ENCODE results near the gene ATP9A.

The ATP9A gene

DNA sequence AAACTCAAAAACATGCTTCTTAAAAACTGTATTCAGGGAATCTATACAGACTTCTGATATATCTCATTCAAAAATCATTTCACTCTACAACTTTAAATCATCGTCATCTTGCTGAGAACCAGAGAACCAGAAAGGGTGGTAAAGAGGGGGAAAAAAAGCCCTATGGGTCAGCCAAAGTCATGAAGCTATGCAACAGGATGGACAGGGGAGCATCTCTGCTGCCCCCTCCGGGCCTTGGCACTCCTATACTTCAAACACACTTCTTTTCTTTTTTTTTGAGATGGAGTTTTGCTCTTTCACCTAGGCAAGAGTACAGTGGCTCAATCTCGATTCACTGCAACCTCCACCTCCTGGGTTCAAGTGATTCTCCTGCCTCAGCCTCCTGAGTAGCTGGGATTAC lies 152.1 kb downstream of the ATP9A start:
- Histone ChIP-seq H3K27ac (ENCODE audit: low read length) (no peak overlapping the region), H3K4me1 (ENCODE audit: control insufficient read depth, insufficient read depth, low read length) (no peaks in the 10 kb centered on the region), H3K36me3 (ENCODE audit: control insufficient read depth, insufficient read depth, low read length) (no peaks in the 10 kb centered on the region), H3K4me3 (ENCODE audit: low read length) (no peak overlapping the region), H3K9me3 (ENCODE audit: control insufficient read depth, insufficient read depth, low read length) (no peaks in the 10 kb centered on the region), H3K27me3 (ENCODE audit: control insufficient read depth, insufficient read depth, low read length) (no peaks in the 10 kb centered on the region)
- WGBS (ENCODE audit: insufficient coverage, insufficient read length) = 100% methylated on average over 1 of the region's 3 CpGs
- DNase-seq (ENCODE audit: low read depth, low spot score) = no peak

DNA sequence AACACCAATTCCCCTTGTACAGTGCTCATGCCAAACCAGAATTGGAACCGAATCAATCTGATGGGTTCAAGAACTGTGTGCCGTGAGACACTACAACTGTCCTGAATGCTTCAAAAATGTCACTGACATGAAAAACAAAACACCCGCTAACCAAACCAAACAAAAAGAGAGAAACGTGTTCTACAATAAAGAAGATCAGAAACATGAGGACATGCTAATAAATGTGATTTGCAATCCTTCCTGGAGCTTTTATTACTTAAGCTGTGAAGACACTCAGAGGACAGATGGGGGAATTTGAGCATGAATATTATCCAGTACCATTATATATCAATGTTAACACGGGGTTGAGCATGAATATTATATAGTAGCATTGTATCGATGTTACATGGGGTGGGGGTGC lies 153.5 kb downstream of the ATP9A start:
- no peaks in the 10 kb centered on the region for H3K36me3 ChIP-seq (ENCODE audit: control insufficient read depth, insufficient read depth, low read length)
- no peaks in the 10 kb centered on the region for H3K9me3 ChIP-seq (ENCODE audit: control insufficient read depth, insufficient read depth, low read length)
- H3K27me3 ChIP-seq (ENCODE audit: control insufficient read depth, insufficient read depth, low read length) = no peaks in the 10 kb centered on the region
- no peak overlapping the region for H3K4me3 ChIP-seq (ENCODE audit: low read length)
- DNase-seq (ENCODE audit: low read depth, low spot score) = no peak
- WGBS (ENCODE audit: insufficient coverage, insufficient read length) = no CpG with 5 or more reads among the region's 6 CpGs
- H3K27ac ChIP-seq (ENCODE audit: low read length) = no peak overlapping the region
- H3K4me1 ChIP-seq (ENCODE audit: control insufficient read depth, insufficient read depth, low read length) = no peaks in the 10 kb centered on the region

DNA sequence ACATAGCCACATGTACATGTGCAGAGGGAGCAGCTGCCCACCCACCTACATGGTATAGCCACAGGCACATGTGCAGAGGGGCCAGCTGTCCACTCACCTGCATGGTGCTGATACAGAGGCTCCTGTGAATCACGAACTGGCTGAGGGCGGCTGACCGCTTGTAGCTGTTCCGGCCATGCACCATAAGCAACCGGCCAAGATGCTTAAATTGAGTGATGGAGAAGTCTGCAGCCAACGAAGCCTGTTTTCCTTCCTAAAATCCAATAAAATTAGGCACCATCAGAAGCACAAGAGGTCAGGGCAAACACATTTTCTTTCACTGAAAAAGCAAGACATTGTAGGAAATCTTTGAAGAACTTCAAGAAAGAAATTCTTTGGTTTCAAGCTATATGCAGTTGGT lies 154.6 kb downstream of the ATP9A start:
- Histone ChIP-seq H3K27ac (ENCODE audit: low read length) (no peak overlapping the region), H3K4me1 (ENCODE audit: control insufficient read depth, insufficient read depth, low read length) (no peaks in the 10 kb centered on the region), H3K9me3 (ENCODE audit: control insufficient read depth, insufficient read depth, low read length) (no peaks in the 10 kb centered on the region), H3K27me3 (ENCODE audit: control insufficient read depth, insufficient read depth, low read length) (no peaks in the 10 kb centered on the region), H3K36me3 (ENCODE audit: control insufficient read depth, insufficient read depth, low read length) (no peaks in the 10 kb centered on the region), H3K4me3 (ENCODE audit: low read length) (no peak overlapping the region)
- no peak for DNase-seq (ENCODE audit: low read depth, low spot score)
- no CpG with 5 or more reads among the region's 6 CpGs for WGBS (ENCODE audit: insufficient coverage, insufficient read length)

DNA sequence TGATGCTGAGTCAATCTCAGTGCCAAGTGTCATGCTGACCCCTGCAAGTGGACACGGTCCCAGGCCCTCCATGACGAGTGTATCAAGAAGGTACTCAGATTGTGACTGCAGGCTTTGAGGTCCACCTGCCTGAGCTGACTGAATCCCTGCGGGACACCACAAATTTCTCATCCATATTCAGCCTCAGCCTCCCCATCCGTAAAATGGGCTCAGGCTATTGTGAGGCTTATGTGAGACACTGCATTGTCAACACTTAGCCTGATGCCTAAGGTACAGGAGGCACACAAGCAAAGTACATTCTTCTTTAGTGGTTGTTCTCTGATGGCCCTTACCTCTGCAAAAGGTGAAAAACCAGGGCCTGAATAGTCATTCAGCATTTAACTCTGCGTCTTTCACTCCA lies 155.3 kb downstream of the ATP9A start:
- no peak overlapping the region for H3K27ac ChIP-seq (ENCODE audit: low read length)
- H3K27me3 ChIP-seq (ENCODE audit: control insufficient read depth, insufficient read depth, low read length) = no peaks in the 10 kb centered on the region
- no peaks in the 10 kb centered on the region for H3K36me3 ChIP-seq (ENCODE audit: control insufficient read depth, insufficient read depth, low read length)
- WGBS (ENCODE audit: insufficient coverage, insufficient read length) = 100% methylated on average over 1 of the region's 5 CpGs
- DNase-seq (ENCODE audit: low read depth, low spot score) = no peak
- H3K9me3 ChIP-seq (ENCODE audit: control insufficient read depth, insufficient read depth, low read length) = no peaks in the 10 kb centered on the region
- no peaks in the 10 kb centered on the region for H3K4me1 ChIP-seq (ENCODE audit: control insufficient read depth, insufficient read depth, low read length)
- no peak overlapping the region for H3K4me3 ChIP-seq (ENCODE audit: low read length)

DNA sequence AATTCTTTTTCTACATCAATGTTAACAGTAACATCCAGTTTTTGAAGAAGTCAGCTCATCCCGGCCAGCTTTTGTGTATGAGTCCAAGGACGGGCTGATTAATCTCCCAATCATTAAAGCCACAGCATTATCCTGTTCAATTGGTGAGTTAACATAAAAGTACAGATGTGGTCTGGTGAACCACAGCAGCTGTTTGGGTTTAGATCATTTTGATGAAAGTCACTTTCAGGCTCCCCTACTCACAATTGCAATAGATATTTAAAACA lies 156.6 kb downstream of the ATP9A start:
- Histone ChIP-seq H3K4me3 (ENCODE audit: low read length) (no peak overlapping the region), H3K27ac (ENCODE audit: low read length) (no peak overlapping the region), H3K9me3 (ENCODE audit: control insufficient read depth, insufficient read depth, low read length) (no peaks in the 10 kb centered on the region), H3K36me3 (ENCODE audit: control insufficient read depth, insufficient read depth, low read length) (no peaks in the 10 kb centered on the region), H3K27me3 (ENCODE audit: control insufficient read depth, insufficient read depth, low read length) (no peaks in the 10 kb centered on the region), H3K4me1 (ENCODE audit: control insufficient read depth, insufficient read depth, low read length) (no peaks in the 10 kb centered on the region)
- WGBS (ENCODE audit: insufficient coverage, insufficient read length) = no CpG with 5 or more reads among the region's 2 CpGs
- DNase-seq (ENCODE audit: low read depth, low spot score) = no peak

DNA sequence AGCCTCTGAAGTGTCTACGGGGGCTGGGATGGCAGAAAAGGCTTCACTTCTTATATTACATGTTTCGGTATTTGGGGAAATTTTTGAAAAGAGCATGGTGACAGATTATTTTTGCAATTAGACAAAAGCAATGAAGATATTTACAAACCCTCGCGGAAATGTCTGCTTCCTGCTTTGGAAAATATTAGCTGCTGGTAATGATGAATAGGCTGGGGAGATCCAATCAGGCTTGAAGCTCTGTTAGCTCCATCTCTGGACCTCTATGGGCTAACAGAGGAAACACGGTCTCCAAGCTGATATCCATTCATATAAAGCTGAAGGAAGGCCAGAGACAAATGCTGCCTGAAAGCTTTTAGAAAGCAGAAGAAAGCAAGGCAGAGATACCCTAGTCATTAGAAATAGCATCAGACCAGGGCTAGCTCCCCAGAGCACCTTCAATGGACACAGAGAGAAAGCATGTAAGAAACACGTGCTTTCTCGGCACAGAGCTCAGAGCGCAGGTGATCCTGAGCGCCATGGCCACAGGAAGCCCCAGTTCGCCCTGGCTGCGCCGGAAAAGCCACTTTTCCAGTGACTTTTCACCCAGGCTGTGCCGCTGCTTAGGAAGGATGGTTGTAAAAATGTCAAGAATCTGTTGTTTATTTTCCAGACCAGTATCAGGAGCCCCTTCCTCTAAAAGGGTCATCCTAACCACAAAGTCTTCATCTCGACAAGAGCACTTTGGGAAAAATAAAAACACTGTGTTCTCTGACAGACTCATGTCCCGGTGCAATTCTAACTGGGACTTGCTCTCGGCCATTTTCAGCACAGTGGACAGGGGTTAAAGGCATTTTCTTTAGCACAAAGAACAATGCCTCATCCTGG lies 157.2 kb downstream of the ATP9A start:
- H3K27ac ChIP-seq (ENCODE audit: low read length) = no peak overlapping the region
- H3K36me3 ChIP-seq (ENCODE audit: control insufficient read depth, insufficient read depth, low read length) = no peaks in the 10 kb centered on the region
- no peaks in the 10 kb centered on the region for H3K27me3 ChIP-seq (ENCODE audit: control insufficient read depth, insufficient read depth, low read length)
- H3K9me3 ChIP-seq (ENCODE audit: control insufficient read depth, insufficient read depth, low read length) = no peaks in the 10 kb centered on the region
- no peak for DNase-seq (ENCODE audit: low read depth, low spot score)
- H3K4me1 ChIP-seq (ENCODE audit: control insufficient read depth, insufficient read depth, low read length) = no peaks in the 10 kb centered on the region
- no peak overlapping the region for H3K4me3 ChIP-seq (ENCODE audit: low read length)
- WGBS (ENCODE audit: insufficient coverage, insufficient read length) = no CpG with 5 or more reads among the region's 16 CpGs

DNA sequence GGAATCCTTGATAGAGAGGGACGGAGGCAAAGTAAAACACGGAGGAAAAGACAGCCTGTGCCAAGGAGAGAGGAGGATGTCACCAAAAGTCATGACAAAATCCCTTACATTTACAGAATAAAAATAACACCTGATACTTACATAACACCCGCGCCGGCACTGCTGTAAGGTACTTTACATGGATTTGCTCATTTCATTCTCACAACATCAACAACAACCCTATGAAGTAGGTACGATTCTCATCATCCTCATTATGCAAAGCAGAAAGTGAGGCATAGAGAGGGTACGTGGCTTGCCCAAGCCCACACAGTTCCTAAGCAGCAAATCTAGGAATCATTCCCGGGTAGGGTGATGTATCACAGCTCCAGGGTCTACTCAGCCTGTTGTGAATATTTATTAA lies 158.1 kb downstream of the ATP9A start:
- no CpG with 5 or more reads among the region's 8 CpGs for WGBS (ENCODE audit: insufficient coverage, insufficient read length)
- no peaks in the 10 kb centered on the region for H3K27me3 ChIP-seq (ENCODE audit: control insufficient read depth, insufficient read depth, low read length)
- DNase-seq (ENCODE audit: low read depth, low spot score) = no peak
- no peaks in the 10 kb centered on the region for H3K9me3 ChIP-seq (ENCODE audit: control insufficient read depth, insufficient read depth, low read length)
- no peak overlapping the region for H3K27ac ChIP-seq (ENCODE audit: low read length)
- H3K36me3 ChIP-seq (ENCODE audit: control insufficient read depth, insufficient read depth, low read length) = no peaks in the 10 kb centered on the region
- no peaks in the 10 kb centered on the region for H3K4me1 ChIP-seq (ENCODE audit: control insufficient read depth, insufficient read depth, low read length)
- H3K4me3 ChIP-seq (ENCODE audit: low read length) = no peak overlapping the region

DNA sequence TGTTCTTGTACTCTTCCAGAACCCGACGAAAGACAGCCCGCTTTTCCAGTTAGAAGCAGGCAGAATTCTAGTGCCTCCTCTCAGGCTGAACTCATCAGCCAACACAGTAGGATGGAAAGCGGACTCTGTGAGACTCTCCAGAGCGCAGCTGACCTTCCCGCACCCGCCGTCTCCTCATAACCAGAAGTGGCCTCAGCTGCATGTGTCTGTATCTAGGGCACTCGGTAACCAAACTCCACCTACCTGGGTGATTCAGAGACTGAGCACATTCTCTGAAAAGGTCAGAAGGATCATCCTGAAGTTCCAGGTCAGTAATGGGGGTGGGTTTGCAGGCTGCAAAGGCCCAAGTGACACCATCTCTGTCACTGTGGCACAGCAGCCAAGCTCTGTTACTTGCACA lies 158.9 kb downstream of the ATP9A start:
- no peaks in the 10 kb centered on the region for H3K4me1 ChIP-seq (ENCODE audit: control insufficient read depth, insufficient read depth, low read length)
- WGBS (ENCODE audit: insufficient coverage, insufficient read length) = no CpG with 5 or more reads among the region's 9 CpGs
- H3K27ac ChIP-seq (ENCODE audit: low read length) = no peak overlapping the region
- no peak overlapping the region for H3K4me3 ChIP-seq (ENCODE audit: low read length)
- no peaks in the 10 kb centered on the region for H3K27me3 ChIP-seq (ENCODE audit: control insufficient read depth, insufficient read depth, low read length)
- H3K36me3 ChIP-seq (ENCODE audit: control insufficient read depth, insufficient read depth, low read length) = no peaks in the 10 kb centered on the region
- DNase-seq (ENCODE audit: low read depth, low spot score) = no peak
- no peaks in the 10 kb centered on the region for H3K9me3 ChIP-seq (ENCODE audit: control insufficient read depth, insufficient read depth, low read length)

DNA sequence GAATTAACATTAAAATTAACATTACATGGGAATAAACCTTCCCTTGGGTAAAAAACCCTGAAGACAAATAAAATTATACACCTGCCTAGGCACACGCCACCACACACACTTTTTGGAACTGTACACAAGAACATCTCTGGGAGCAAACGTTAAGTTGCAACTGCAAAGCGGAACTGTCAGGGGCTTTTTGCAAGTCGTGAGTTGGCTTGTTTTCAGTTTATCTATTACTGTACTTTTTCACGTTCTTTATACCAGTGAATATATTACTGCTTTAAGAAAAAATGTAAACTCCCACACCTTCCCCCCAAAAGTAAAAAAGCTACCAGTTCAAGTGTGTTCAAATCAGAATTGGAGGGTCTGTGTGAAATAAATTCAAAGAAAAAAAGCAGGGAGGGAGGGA lies 160.1 kb downstream of the ATP9A start:
- WGBS (ENCODE audit: insufficient coverage, insufficient read length) = no CpG with 5 or more reads among the region's 5 CpGs
- no peaks in the 10 kb centered on the region for H3K27me3 ChIP-seq (ENCODE audit: control insufficient read depth, insufficient read depth, low read length)
- no peaks in the 10 kb centered on the region for H3K4me1 ChIP-seq (ENCODE audit: control insufficient read depth, insufficient read depth, low read length)
- H3K4me3 ChIP-seq (ENCODE audit: low read length) = no peak overlapping the region
- no peak overlapping the region for H3K27ac ChIP-seq (ENCODE audit: low read length)
- H3K9me3 ChIP-seq (ENCODE audit: control insufficient read depth, insufficient read depth, low read length) = no peaks in the 10 kb centered on the region
- DNase-seq (ENCODE audit: low read depth, low spot score) = no peak
- no peaks in the 10 kb centered on the region for H3K36me3 ChIP-seq (ENCODE audit: control insufficient read depth, insufficient read depth, low read length)

DNA sequence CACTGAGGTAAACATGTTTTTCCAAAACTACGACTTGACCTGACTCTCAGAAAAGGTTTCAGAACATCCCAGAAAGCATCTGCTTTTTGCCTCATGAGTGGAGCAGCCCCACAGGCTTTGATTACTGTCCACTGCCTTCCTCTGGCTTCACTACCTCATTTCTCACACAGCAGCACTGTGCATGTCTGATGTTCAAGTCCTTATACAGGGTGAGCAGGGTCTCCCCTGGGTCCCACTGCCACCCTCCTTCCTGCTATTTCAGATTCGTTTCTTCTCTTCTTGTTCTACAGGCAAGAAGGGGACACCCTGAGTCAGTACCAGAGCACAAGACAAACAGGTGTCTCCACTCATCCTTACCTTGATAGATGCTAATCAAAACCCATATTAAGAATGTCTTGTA lies 161.0 kb downstream of the ATP9A start:
- no peaks in the 10 kb centered on the region for H3K9me3 ChIP-seq (ENCODE audit: control insufficient read depth, insufficient read depth, low read length)
- no peak for DNase-seq (ENCODE audit: low read depth, low spot score)
- H3K27me3 ChIP-seq (ENCODE audit: control insufficient read depth, insufficient read depth, low read length) = no peaks in the 10 kb centered on the region
- no peak overlapping the region for H3K27ac ChIP-seq (ENCODE audit: low read length)
- WGBS (ENCODE audit: insufficient coverage, insufficient read length) = no CpG with 5 or more reads among the region's 2 CpGs
- no peaks in the 10 kb centered on the region for H3K36me3 ChIP-seq (ENCODE audit: control insufficient read depth, insufficient read depth, low read length)
- H3K4me3 ChIP-seq (ENCODE audit: low read length) = no peak overlapping the region
- H3K4me1 ChIP-seq (ENCODE audit: control insufficient read depth, insufficient read depth, low read length) = no peaks in the 10 kb centered on the region

DNA sequence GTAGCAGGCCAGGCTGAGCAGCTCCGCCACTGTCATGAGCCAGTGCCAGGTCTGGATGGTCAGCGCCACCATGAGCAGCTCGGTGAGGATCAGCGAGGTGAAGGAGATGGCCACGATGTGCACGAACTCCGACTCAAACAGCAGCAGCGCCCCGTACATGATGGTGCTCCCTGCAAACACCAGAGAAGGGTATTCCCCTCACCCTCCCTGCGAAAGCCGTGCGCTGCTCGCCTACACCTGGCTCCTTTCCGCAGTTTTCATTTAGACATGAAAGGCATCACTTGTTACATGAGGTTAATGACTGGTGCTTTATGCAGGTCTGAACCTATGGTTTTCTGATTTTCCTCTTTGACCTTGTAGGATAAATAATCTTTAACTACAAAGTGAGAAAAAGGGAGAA lies 163.3 kb downstream of the ATP9A start:
- H3K27me3 ChIP-seq (ENCODE audit: control insufficient read depth, insufficient read depth, low read length) = no peaks in the 10 kb centered on the region

More for the DNA sequence above, 163.3 kb downstream of the ATP9A start:
- H3K36me3 ChIP-seq (ENCODE audit: control insufficient read depth, insufficient read depth, low read length) = no peaks in the 10 kb centered on the region
- H3K27ac ChIP-seq (ENCODE audit: low read length) = no peak overlapping the region
- no peak overlapping the region for H3K4me3 ChIP-seq (ENCODE audit: low read length)
- no peaks in the 10 kb centered on the region; the same call in 1 of the 2 replicates for H3K4me1 ChIP-seq (ENCODE audit: control insufficient read depth, insufficient read depth, low read length)
- no peaks in the 10 kb centered on the region for H3K9me3 ChIP-seq (ENCODE audit: control insufficient read depth, insufficient read depth, low read length)
- DNase-seq (ENCODE audit: low read depth, low spot score) = no peak
- WGBS (ENCODE audit: insufficient coverage, insufficient read length) = no CpG with 5 or more reads among the region's 14 CpGs

Measured in iPS DF 6.9 (cell line).